CD4-positive, alpha-beta T cell treated with Interleukin-15 for 1 hour (primary cell): Measurements from ENCODE around the gene ADAMTS14.
"Not testable (repeated sequence)": the region's sequence is repeated elsewhere in the genome, so short reads cannot be mapped to it uniquely, and the experiment has no call there.

Source experiments
- DNase-seq: peaks from one replicate; pipeline ENCODE4 v3.0.0-alpha.2; 2020

ADAMTS14 gene, protein sequence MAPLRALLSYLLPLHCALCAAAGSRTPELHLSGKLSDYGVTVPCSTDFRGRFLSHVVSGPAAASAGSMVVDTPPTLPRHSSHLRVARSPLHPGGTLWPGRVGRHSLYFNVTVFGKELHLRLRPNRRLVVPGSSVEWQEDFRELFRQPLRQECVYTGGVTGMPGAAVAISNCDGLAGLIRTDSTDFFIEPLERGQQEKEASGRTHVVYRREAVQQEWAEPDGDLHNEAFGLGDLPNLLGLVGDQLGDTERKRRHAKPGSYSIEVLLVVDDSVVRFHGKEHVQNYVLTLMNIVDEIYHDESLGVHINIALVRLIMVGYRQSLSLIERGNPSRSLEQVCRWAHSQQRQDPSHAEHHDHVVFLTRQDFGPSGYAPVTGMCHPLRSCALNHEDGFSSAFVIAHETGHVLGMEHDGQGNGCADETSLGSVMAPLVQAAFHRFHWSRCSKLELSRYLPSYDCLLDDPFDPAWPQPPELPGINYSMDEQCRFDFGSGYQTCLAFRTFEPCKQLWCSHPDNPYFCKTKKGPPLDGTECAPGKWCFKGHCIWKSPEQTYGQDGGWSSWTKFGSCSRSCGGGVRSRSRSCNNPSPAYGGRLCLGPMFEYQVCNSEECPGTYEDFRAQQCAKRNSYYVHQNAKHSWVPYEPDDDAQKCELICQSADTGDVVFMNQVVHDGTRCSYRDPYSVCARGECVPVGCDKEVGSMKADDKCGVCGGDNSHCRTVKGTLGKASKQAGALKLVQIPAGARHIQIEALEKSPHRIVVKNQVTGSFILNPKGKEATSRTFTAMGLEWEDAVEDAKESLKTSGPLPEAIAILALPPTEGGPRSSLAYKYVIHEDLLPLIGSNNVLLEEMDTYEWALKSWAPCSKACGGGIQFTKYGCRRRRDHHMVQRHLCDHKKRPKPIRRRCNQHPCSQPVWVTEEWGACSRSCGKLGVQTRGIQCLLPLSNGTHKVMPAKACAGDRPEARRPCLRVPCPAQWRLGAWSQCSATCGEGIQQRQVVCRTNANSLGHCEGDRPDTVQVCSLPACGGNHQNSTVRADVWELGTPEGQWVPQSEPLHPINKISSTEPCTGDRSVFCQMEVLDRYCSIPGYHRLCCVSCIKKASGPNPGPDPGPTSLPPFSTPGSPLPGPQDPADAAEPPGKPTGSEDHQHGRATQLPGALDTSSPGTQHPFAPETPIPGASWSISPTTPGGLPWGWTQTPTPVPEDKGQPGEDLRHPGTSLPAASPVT

DNA sequence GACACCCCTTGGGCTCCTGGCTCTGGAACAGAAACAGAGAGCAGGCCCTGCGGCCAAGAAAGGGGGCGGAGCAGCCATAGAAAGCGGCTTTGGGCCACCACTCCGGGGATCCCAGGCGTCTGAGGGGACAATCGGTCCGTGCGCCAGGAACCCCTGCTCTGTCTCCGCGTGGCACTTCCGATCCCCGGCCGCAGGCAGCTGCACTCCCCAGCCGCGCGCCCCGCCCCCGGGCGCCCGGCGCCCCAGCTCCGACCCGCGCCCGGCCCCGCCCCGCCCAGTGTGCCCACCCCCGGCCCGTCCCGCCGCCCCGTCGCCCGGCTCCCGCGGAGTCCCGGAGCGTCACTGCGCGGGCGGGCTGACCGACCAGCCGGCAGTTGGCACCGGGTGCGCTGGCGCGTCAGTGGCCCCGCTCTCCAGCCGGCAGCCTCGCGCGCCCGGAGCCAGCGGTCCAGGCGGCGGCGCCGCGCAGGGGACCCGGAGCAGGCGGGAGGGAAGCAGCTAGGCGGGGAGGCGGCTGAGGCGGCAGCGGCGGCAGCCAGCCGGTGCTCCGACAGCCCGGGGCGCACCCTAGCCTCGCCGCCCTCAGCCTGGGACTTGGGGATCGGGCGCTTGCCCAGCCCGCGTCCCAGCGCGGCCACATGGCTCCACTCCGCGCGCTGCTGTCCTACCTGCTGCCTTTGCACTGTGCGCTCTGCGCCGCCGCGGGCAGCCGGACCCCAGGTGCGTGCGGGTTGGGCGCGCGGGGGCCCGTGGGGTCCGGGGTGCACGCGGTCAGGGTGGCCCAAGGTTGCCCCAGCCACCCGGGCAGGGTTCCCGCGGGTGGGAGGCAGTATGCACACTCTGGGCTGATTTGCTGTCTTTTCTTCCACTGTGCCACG lies at the start of gene ADAMTS14:
Gene ADAMTS14 (plus strand): TSS at position 342 of the 878 bp plus-strand sequence. CDS start 297 bp downstream, at position 639.
- DNase-seq = no peak

DNA sequence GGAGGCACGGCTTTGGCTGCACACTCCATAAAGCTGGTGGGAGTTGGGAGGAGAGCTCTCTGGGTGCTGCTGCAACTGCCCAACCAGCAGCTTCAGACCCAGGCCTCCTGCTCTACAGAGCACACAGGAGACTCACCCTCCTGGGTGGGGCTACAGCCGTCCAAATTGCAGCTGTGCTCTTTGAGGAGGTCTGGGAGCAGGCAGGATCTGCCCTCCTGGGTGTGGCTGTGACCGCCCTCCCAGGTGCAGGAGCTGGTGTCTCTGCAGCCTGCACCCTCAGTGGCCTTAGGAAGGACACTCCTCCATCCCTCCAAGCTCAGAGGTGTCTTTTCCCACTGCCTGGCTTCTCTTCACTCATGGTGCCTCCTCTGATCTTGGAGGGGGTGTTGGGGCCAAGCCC lies 49.8 kb upstream of the ADAMTS14 start:
- no peak for DNase-seq

DNA sequence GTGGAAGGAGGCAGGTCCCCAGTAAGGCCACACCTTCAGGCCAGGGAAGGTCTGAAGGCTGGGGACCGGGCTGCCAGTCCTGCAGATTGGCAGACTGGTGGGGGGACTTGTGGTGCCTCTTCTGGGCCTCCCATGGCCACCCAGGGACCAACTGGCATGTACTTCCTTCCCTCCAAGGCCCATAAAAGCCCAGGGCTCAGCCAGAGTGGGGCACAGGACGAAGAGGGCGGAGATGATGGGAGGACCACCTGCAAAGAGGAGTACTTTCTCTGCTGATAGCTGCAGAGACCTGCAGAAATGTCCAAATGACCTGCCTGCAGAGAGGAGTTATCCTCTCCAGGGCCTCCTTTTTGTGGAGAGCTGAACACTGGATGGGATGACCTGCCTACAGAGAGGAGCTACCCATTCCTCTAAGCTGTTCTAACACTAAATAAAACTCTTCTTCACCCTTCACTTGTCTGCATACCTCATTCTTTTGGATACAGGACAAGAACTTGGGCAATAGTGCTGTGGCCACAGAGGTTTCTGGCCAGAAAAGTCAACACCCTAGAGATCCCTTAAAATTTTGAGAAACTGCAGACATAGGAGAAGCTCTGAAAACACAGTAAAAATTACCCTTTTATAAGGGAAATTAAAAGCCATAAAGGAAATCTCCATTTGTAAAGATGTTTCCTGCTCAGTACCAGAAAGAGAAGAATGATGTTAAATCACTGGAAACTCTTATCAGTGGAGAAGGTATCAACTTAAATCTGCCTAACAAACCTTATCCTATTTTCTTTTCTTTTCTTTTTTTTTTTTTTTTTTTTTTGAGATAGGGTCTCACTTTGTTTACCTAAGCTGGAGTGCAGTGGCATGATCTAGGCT lies 49.1 kb upstream of the ADAMTS14 start:
- DNase-seq = no peak

DNA sequence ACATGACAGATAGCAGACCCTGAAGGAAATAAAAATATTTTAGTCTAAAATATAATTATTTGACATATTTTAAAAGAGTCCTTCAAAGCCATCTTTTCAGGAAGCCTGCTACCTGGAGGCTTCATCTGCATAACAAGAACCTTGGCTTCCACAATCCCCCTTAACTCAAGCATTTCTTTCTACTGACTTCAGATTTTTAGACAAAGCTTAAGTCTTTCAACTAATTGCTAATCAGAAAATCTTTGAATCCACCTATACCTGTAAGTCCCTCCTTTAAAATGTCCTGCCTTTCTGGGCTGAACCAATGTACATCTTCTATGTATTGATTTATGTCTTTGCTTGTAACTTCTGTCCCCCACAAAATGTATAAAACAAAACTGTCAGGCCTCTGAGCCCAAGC lies 46.2 kb upstream of the ADAMTS14 start:
- DNase-seq = no peak

DNA sequence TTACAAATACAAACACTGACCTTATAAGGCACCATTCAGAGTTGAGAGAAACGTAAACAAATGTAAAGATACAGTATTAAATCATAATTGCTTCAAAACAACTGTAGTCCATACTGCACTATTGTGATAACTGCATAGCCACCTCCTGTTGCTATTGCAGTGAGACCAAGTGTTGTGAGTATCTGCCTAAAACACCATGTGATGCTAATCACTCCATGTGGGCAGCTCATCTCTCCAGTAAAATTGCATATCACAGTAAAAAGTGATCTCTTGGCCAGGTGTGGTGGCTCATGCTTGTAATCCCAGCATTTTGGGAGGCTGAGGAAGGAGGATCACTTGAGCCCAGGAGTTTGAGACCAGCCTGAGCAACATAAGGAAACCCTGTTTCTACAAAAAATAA lies 43.0 kb upstream of the ADAMTS14 start:
- no peak for DNase-seq

DNA sequence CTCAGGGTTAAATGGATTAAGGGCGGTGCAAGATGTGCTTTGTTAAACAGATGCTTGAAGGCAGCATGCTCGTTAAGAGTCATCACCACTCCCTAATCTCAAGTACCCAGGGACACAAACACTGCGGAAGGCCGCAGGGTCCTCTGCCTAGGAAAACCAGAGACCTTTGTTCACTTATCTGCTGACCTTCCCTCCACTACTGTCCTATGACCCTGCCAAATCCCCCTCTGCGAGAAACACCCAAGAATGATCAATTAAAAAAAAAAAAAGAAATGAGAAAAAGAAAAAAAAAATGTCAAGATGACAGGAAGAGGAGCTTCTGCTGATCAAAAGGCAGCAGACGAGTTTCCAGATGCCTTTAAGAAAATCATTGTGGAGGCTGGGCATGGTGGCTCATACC lies 40.6 kb upstream of the ADAMTS14 start:
- DNase-seq = not testable (repeated sequence)

DNA sequence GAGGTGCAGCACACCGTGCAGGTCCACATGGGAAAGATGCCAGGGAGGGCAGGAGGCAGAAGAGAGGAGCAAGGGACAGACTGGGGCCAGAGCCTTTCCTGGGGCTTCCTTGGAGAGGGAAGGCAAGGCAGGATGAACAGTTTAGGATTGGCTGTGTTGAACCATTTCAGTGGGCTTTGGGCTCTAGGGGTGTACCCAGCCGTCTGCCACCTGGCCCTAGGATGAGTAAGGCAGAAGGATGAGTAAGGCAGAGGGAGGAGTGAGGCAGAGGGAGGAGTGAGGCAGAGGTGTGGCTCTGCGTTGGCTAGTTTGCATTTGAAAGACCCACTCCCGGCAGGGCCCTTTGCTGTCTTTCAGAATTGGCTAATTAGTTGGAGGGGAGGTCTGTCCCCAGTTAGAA lies 38.3 kb upstream of the ADAMTS14 start:
- DNase-seq = no peak

DNA sequence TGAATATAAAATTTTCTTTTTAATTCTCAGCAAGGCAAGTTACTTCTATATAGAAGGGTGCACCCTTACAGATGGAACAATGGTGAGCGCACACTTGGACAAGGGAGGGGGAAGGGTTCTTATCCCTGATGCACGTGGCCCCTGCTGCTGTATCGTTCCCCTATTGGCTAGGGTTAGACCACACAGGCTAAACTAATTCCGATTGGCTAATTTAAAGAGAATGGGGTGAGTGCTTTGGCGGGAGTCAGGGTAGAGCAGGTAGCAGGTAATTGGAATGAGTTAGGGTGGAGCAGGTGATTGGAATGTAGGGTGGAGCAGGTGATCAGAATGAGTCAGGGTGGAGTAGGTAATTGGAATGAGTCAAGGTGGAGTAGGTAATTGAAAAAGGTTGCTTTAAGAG lies 37.8 kb upstream of the ADAMTS14 start:
- DNase-seq = not testable (repeated sequence)

DNA sequence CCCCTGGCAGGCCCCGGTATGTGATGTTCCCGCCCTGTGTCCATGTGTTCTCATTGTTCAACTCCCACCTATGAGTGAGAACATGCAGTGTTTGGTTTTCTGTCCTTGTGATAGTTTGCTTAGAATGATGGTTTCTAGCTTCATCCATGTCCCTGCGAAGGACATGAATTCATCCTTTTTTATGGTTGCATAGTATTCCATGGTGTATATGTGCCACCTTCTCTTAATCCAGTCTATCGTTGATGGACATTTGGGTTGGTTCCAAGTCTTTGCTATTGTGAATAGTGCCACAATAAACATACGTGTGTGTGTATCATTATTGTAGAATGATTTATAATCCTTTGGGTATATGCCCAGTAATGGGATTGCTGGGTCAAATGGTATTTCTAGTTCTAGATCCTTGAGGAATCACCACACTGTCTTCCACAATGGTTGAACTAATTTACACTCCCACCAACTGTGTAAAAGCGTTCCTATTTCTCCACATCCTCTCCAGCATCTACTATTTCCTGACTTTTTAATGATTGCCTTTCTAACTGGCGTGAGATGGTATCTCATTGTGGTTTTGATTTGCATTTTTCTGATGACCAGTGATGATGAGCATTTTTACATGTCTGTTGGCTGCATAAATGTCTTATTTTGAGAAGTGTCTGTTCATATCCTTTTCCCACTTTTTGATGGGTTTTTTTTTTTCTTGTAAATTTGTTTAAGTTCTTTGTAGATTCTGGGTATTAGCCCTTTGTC lies 32.5 kb upstream of the ADAMTS14 start:
- not testable (repeated sequence) for DNase-seq

DNA sequence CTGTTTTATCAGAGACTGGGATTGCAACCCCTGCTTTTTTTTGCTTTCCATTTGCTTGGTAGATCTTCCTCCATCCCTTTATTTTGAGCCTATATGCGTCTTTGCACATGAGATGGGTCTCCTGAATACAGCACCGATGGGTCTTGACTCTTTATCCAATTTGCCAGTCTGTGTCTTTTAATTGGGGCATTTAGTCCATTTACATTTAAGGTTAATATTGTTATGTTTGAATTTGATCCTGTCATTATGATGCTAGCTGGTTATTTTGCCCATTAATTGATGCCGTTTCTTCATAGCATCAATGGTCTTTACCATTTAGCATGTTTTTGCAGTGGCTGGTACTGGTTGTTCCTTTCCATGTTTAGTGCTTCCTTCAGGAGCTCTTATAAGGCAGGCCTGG lies 29.0 kb upstream of the ADAMTS14 start:
- DNase-seq = not testable (repeated sequence)

DNA sequence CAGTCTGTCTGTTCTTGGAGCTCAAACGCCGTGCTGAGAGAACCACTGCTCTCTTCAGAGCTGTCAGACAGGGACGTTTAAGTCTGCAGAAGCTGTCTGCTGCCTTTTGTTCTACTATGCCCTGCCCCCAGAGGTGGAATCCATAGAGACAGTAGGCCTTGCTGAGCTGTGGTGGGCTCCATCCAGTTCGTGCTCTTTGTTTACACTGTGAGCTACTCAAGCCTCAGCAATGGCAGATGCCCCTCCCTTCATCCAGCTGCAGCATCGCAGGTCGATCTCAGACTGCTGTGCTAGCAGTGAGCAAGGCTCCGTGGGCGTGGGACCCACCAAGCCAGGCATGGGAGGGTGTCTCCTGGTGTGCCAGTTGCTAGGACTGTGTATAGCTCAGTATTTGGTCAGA lies 27.3 kb upstream of the ADAMTS14 start:
- not testable (repeated sequence) for DNase-seq

DNA sequence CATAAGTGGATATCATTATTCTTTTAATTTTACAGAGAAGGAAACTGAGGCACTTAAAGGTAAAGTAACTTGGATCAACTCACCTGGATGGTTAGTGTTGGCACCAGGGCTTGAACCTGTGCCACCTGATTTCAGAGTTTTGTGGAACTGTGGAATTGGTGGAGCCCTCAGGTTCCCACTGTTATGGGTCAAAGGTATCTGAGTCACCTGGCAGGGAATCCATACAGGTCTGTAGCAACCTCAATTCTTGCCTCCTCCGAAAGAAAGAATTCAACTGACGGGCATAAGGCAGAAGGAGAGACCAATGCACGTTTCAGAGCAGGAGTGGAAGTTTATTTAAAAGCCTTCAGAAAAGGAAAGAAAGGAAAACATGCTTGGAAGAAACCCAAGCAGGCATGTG lies 25.2 kb upstream of the ADAMTS14 start:
- DNase-seq = no peak

DNA sequence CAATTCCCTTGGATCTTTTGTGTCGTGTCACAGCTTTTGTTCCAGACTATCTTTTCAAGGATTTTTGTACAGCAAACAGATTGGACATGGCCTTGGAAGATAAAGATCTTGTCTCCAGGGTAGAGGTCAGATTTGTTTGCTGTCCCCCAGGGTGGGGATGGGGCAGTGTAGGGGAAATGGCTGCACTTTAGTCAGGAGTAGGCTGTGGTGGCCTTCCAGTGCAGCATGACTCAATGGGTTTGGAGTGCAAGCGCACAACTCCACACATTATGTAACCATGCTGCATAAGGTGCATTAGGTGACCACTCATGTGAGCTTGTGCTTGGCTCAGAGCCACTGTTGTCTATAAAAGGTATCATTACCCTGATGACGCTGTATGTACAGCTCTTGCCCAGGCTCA lies 23.9 kb upstream of the ADAMTS14 start:
- no peak for DNase-seq

DNA sequence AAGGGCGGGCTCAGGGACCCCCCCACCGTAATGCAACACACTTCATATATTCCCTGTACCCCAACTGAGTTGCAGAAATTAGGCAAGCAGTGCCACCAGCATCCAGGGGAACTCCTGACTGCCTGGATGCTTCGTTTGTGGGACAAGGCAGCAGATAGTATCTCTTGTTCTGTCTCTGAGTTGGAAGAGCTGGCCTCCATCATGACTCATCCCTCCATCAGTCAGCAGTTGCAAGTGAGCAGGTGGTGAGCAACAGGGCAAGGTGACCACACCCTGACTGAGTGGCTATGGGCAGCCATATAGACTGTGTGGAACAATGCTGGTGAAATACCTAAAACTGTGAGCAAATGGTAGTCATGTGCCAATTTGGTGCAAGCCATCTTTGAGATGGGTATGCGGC lies 22.8 kb upstream of the ADAMTS14 start:
- no peak for DNase-seq

DNA sequence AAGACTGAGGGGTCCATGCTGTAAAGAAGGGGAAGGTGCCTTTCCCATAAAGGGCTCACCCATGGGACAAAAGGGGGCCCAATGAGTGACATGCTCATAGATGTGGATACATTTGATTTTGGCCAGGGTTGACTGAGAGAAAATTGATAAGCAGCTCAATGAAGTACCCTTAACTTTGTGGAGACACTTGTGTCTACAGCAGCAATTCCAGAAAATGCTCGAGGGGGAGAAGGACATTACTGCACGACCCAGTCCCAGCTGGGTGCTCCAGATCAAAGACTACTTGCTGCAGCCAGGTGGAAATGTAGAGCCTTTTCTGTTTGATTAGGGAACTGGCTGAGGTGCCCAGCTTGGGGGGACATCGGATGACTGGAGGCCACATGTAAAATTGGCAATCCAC lies 22.2 kb upstream of the ADAMTS14 start:
- DNase-seq = no peak

DNA sequence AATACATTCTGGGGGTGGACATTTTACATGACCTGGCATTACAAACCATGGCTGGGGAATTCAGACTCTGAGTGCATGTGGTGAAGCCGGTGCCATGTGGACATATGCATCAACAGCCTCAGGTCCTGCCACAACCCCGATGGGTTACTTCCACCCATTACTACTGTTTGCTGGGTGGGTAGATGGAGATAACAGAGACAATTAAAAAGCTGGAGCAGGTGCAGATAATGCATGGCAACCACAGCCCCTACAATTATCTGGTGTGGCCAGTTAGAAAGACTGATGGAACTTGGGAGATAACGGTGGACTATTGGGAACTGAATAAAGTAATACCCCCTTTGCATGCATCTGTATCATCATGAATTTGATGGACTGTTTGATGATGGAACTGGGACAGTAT lies 21.6 kb upstream of the ADAMTS14 start:
- no peak for DNase-seq

DNA sequence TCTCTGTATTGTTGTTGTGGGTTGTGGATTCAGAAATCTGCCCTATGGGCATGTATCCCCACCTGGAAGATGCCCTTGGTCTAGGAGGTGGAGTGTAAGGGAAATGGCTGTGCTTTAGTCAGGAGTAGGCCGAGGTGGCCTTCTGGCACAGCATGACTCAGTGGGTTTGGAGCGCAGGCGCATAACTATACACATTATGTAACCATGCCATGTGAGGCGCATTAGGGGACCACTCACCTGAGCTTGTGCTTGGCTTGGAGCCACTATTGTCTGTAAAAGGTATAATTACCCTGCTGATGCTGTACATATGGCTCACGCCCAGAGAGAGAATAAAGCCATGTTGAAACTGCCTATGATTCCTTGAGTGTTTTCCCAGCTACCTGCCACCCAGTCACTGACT lies 20.6 kb upstream of the ADAMTS14 start:
- DNase-seq = no peak

DNA sequence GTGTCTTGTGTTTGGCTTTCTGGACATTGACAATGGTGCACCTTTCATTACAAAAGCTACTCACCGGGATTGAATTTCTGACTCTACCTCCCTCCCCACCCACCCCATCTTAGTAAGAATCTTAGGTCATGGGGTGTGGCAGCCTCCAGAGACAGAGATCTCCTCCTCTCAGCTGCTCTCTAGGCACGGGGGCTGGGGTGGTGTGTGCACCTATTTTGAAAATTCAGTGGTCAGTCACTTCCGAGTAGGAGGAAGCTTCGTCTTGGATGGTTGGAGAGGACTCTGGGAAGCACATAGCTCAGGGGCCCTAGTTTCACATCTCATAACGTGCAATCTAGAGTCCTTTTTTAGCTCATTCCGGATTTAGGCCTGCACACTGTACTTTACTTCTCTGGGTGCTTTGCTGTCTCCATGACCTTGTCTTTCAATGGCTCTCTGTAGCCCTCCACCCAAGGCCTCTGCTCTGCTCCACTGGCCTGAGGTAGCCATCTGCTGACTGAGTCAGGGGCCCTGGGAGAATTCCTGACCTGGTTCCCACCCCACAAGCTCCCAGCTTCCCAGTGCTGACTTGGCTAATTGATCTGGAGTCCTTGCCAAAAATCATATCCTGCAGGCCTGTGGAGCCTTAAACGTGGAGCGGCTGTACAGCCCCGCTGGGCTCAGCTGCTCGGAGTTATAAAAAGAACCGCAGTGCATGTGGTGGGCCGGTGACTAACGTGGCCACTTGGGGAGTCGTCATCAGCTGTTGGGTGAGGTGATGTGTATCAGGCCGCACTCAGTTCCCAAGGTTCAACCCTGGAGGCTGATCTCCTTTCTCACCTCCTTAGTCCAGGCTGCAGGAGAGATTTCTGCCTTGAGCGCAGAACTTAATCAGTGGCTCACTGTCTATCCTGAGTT lies 19.3 kb upstream of the ADAMTS14 start:
- no peak for DNase-seq

DNA sequence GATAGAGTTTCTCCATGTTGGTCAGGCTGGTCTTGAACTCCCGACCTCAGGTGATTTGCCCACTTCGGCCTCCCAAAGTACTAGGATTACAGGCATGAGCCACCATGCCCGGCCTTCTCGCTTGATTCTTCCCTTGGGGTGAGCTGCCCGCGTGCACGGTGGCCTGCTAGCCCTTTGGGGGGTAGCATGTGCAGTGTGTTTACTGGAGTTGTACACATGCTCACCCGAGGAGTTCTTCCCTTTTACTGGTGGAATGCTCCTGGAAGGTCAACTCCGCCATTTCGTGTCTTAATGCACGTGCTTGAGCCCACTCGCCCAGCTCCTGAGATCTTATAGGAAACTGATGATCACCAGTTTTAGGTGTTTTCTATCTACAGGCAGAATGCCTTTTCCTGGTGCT lies 17.0 kb upstream of the ADAMTS14 start:
- no peak for DNase-seq
